MCF 10A (cell line): Measurements from ENCODE around the gene SMIM35. TPM values are rescaled to one million over a fixed set of nuclear protein-coding genes. Genes with fewer than 3 reads are reported as not detected.

ENCODE experiments used
- BruUV-seq: library from RNA; stranded (reverse); fragments of 400-500 nt; replicated peaks from 2 replicates; lab custom pipeline; 2021; lab: Mats Ljungman, UMichigan
- CTCF ChIA-PET: fragments of 300-600 bp; sonication (Branson Sonifier 250); formaldehyde crosslinking; extraction: SDS; loops from one replicate; lab custom pipeline; 2021; ENCODE audit warnings: antibody characterized with exemption, inconsistent platforms; lab: Yijun Ruan, JAX
- POLR2A ChIA-PET: fragments of 300-600, 350-650 bp; sonication (Branson Sonifier 250); formaldehyde crosslinking; extraction: SDS; loops from one replicate; lab custom pipeline; 2020; ENCODE audit warnings: antibody characterized with exemption, inconsistent platforms; lab: Yijun Ruan, JAX
- DNase-seq: peaks from one replicate; pipeline ENCODE4 v3.0.0-alpha.2; 2018; ENCODE audit not compliant: unreplicated experiment
- H3K27ac Mint-ChIP-seq: one replicate; pipeline ENCODE4 v1.8.0; 2022; ENCODE audit warnings: mild to moderate bottlenecking, low read depth, mixed read lengths; ENCODE audit not compliant: unreplicated experiment
- H3K27me3 Mint-ChIP-seq: one replicate; pipeline ENCODE4 v1.8.0; 2022; ENCODE audit warnings: mixed read lengths; ENCODE audit not compliant: insufficient read depth, unreplicated experiment
- H3K36me3 Mint-ChIP-seq: one replicate; pipeline ENCODE4 v1.8.0; 2022; ENCODE audit warnings: mild to moderate bottlenecking, moderate library complexity, mixed read lengths; ENCODE audit not compliant: insufficient read depth, unreplicated experiment
- H3K4me1 Mint-ChIP-seq: one replicate; pipeline ENCODE4 v1.8.0; 2022; ENCODE audit warnings: mixed read lengths; ENCODE audit not compliant: insufficient read depth, unreplicated experiment
- H3K4me3 Mint-ChIP-seq: one replicate; pipeline ENCODE4 v1.8.0; 2022; ENCODE audit warnings: mild to moderate bottlenecking, moderate library complexity, mixed read lengths; ENCODE audit not compliant: unreplicated experiment
- H3K9me3 Mint-ChIP-seq: one replicate; pipeline ENCODE4 v1.8.0; 2022; ENCODE audit warnings: mixed read lengths; ENCODE audit not compliant: unreplicated experiment
- intact Hi-C: fragments of 100-400 bp; cut with micrococcal nuclease; formaldehyde crosslinking; loops from 2 replicates; pipeline ENCODE4 v1.14.1; 2022
- total RNA-seq: library from RNA; stranded (reverse); gene quantifications from 2 replicates; pipeline ENCODE4 v1.2.3, GENCODE V29; 2022
- TF ChIP-seq, protein P1 (sequence below): fragments of 200-600 bp; IDR thresholded peaks from one replicate; pipeline ENCODE4 v1.8.0; 2022; ENCODE audit warnings: antibody characterized with exemption, mild to moderate bottlenecking; ENCODE audit not compliant: unreplicated experiment

The SMIM35 gene
- total RNA-seq, 1 experiment from 2014 or later: not detected

DNA sequence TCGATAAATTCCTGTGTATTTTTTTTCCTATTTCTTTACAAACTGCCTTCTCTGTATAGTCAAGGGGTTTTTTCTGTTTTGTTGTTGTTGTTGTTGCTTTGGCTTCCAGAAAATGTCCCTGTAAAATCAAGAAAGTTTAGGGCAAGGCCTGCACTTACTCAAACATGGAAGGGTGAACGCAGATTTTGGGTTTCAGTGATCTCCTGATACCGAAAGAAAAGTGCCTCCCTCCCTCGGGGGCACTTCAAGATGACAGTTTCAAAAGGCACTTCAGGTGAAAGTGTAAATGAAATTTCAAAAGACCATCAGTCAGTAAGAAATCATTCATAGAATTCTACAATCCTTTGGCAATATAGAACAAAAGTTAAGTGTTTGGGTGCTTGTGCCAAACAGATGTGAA lies 53.3 kb downstream of the SMIM35 start:
- no peak for DNase-seq
- no peak overlapping the region for H3K27ac Mint-ChIP-seq
- H3K9me3 Mint-ChIP-seq: no peaks in the 10 kb centered on the region
- no peaks in the 10 kb centered on the region for H3K4me1 Mint-ChIP-seq
- ChIA-PET CTCF (no interaction called here), POLR2A (no interaction called here)
- peaks cover 50% of the 10 kb centered on the region for H3K27me3 Mint-ChIP-seq
- intact Hi-C loops: no loop called here
- no peaks in the 10 kb centered on the region for H3K36me3 Mint-ChIP-seq
- H3K4me3 Mint-ChIP-seq: no peak overlapping the region
- TF ChIP-seq, protein P1, sequence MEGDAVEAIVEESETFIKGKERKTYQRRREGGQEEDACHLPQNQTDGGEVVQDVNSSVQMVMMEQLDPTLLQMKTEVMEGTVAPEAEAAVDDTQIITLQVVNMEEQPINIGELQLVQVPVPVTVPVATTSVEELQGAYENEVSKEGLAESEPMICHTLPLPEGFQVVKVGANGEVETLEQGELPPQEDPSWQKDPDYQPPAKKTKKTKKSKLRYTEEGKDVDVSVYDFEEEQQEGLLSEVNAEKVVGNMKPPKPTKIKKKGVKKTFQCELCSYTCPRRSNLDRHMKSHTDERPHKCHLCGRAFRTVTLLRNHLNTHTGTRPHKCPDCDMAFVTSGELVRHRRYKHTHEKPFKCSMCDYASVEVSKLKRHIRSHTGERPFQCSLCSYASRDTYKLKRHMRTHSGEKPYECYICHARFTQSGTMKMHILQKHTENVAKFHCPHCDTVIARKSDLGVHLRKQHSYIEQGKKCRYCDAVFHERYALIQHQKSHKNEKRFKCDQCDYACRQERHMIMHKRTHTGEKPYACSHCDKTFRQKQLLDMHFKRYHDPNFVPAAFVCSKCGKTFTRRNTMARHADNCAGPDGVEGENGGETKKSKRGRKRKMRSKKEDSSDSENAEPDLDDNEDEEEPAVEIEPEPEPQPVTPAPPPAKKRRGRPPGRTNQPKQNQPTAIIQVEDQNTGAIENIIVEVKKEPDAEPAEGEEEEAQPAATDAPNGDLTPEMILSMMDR: no peak
- no TSS peak for BruUV-seq

DNA sequence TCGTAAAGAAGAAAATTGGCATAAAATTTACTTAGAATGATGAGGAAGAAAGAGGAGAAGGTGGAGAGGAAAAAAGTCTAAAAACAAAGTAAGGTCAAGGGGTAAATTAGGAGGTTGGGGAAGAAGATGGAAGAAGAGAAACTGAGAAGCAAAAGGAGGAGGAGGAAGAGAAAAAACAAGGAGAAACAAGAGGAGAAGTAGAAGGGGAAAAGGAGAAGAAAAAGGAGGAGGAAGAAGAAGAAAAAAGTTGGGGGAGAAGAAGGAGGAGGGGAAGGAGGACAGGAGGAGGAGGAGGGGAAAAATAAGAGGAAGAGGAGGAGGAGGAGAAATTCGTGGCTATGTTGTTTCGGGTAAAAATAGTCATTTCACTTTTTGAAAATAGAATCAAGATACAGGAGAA lies 58.1 kb downstream of the SMIM35 start:
- Mint-ChIP-seq H3K36me3 (no peaks in the 10 kb centered on the region), H3K27ac (no peak overlapping the region), H3K4me3 (no peak overlapping the region), H3K27me3 (peaks cover 38% of the 10 kb centered on the region), H3K9me3 (no peaks in the 10 kb centered on the region), H3K4me1 (no peaks in the 10 kb centered on the region)
- intact Hi-C loops: no loop called here
- no peak for DNase-seq
- ChIA-PET CTCF (no interaction called here), POLR2A (no interaction called here)
- TF ChIP-seq, protein P1: no peak
- no TSS peak for BruUV-seq

DNA sequence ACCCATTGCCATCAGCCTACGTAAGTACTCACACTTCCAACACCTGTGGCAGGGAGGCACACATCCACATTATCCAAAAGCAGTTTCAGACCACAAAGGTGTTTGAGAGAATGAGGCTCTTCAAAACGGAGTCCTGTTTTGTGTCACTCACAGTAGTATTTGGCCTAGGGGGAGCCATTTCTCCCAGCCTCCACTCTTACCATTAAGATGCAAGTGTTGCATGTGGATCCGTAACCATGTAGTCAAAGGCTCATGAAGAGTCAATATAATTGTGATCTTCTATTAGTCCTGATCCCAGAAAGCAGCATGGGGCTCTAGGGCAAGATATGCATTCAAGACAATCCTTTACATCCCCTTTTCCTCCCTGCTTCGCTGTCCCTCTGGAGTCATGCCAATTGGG lies 59.1 kb downstream of the SMIM35 start:
- no peaks in the 10 kb centered on the region for H3K9me3 Mint-ChIP-seq
- ChIA-PET POLR2A (no interaction called here), CTCF (no interaction called here)
- H3K4me3 Mint-ChIP-seq: no peak overlapping the region
- H3K4me1 Mint-ChIP-seq: no peaks in the 10 kb centered on the region
- H3K27ac Mint-ChIP-seq: no peak overlapping the region
- H3K36me3 Mint-ChIP-seq: no peaks in the 10 kb centered on the region
- intact Hi-C loops: no loop called here
- DNase-seq: no peak
- BruUV-seq: no TSS peak
- TF ChIP-seq, protein P1: no peak
- H3K27me3 Mint-ChIP-seq: peaks cover 38% of the 10 kb centered on the region

DNA sequence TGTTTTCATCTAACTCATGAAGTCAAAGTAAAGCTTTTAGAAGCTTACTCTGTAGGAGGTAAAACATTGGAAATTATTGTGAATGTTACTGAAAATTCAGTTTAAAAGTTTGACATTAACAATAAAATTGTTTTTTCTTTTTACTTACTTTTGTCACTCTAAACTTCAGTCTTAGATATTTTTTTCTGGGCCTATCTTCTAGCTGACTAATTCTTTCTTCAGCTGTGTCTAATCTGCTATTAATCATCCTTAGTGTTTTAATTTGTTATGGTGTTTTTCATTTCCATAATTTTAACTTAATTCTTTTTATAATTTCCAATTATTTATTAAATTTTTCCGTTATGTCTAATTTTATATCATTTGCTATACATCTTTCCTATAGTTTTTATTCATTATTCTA lies 65.6 kb downstream of the SMIM35 start:
- Mint-ChIP-seq H3K27ac (no peak overlapping the region), H3K4me3 (no peak overlapping the region), H3K27me3 (peaks cover 50% of the 10 kb centered on the region), H3K36me3 (no peaks in the 10 kb centered on the region), H3K9me3 (peaks cover 16% of the 10 kb centered on the region), H3K4me1 (no peaks in the 10 kb centered on the region)
- ChIA-PET POLR2A (interaction anchor here (0.6 kb wide), 1 partner anchor 178 kb away, joined by 3 read pairs; no protein-coding TSS in a partner anchor), CTCF (interaction anchor here (0.5 to 1.4 kb wide), 6 partner anchors 17 to 149 kb away, joined by 3 to 4 read pairs (median 3); no protein-coding TSS in a partner anchor)
- TF ChIP-seq, protein P1: no peak
- no TSS peak for BruUV-seq
- intact Hi-C loops: no loop called here
- DNase-seq: no peak
